Panc1 (cell line): Measurements from ENCODE around the gene SOX30. TPM values are rescaled to one million over a fixed set of nuclear protein-coding genes. Genes with fewer than 3 reads are reported as not detected.
A peak's percentile ranks its signal among the peaks of the same experiment; 100 is the strongest.

ENCODE experiments used
- ATAC-seq: fragments of 200-7000 bp; cut with Tn5 transposase; 2 replicates; pipeline ENCODE4 v1.9.1; 2020; ENCODE audit warnings: mild to moderate bottlenecking, moderate library complexity
- BruUV-seq: library from RNA; stranded (reverse); fragments of 400-500 nt; replicated peaks from 2 replicates; lab custom pipeline; 2021; lab: Mats Ljungman, UMichigan
- CTCF ChIA-PET: fragments of 300-600 bp; sonication (Branson Sonifier 250); formaldehyde crosslinking; loops from one replicate; lab custom pipeline; 2022; ENCODE audit warnings: antibody characterized with exemption; lab: Charles Lee
- POLR2A ChIA-PET: fragments of 300-600 bp; sonication (Branson Sonifier 250); formaldehyde crosslinking; loops from one replicate; lab custom pipeline; 2022; ENCODE audit warnings: antibody characterized with exemption; lab: Charles Lee
- DNase-seq: peaks from one replicate; pipeline ENCODE4 v3.0.0-alpha.2; 2010; ENCODE audit warnings: low read depth, low spot score
- H3K27ac ChIP-seq: 2 replicates; pipeline ENCODE4 v1.5.1; 2011; ENCODE audit warnings: mild to moderate bottlenecking, low read length, inconsistent platforms
- H3K27me3 ChIP-seq: fragments of 200-500 bp; sonication (Bioruptor generic); 2 replicates; pipeline ENCODE4 v1.6.0; 2014; ENCODE audit warnings: low read length, inconsistent platforms; ENCODE audit not compliant: control insufficient read depth, insufficient read depth
- H3K36me3 ChIP-seq: fragments of 200-500 bp; sonication (Bioruptor generic); 2 replicates; pipeline ENCODE4 v1.5.1; 2014; ENCODE audit warnings: inconsistent platforms, mild to moderate bottlenecking, low read length, moderate library complexity; ENCODE audit not compliant: control insufficient read depth, insufficient read depth
- H3K4me1 ChIP-seq: 2 replicates; pipeline ENCODE4 v1.5.1; 2011; ENCODE audit warnings: inconsistent platforms, mild to moderate bottlenecking, low read length, moderate library complexity; ENCODE audit not compliant: control insufficient read depth, insufficient read depth
- H3K4me3 ChIP-seq, 2 experiments: 2 replicates each; pipeline ENCODE4 v1.5.1; 2011 to 2012; ENCODE audit warnings: low read depth in 2 of 2, low read length in 2 of 2, mild to moderate bottlenecking in 2 of 2, inconsistent platforms in 1 of 2, moderate library complexity in 1 of 2
- H3K9me3 ChIP-seq: fragments of 200-500 bp; sonication (Bioruptor generic); 2 replicates; pipeline ENCODE4 v1.5.1; 2014; ENCODE audit warnings: low read depth, mild to moderate bottlenecking, inconsistent platforms, low read length, moderate library complexity; ENCODE audit not compliant: control insufficient read depth, insufficient read depth
- CTCF ChIP-seq: fragments of 450-650 bp; IDR thresholded peaks from 2 replicates; pipeline ENCODE4 v1.5.1; 2017; ENCODE audit warnings: mild to moderate bottlenecking
- POLR2AphosphoS5 ChIP-seq: IDR thresholded peaks from 2 replicates; pipeline ENCODE4 v1.6.1; 2012; ENCODE audit warnings: mild to moderate bottlenecking, low read depth, low read length, moderate library complexity
- REST ChIP-seq, 2 experiments: IDR thresholded peaks; 2 replicates each; pipeline ENCODE4 v1.6.1; 2011 to 2012; ENCODE audit warnings: low read depth in 2 of 2, control low read depth in 1 of 2, low read length in 1 of 2, mild to moderate bottlenecking in 1 of 2, moderate library complexity in 1 of 2; ENCODE audit not compliant: insufficient read depth in 1 of 2
- SIN3A ChIP-seq: IDR thresholded peaks from 2 replicates; pipeline ENCODE4 v1.6.1; 2012; ENCODE audit warnings: low read depth, mild to moderate bottlenecking, low read length, moderate library complexity, borderline replicate concordance; ENCODE audit not compliant: insufficient read depth
- TCF7L2 ChIP-seq: IDR thresholded peaks from 2 replicates; pipeline ENCODE4 v1.6.1; 2011; ENCODE audit warnings: mild to moderate bottlenecking, low read depth, low read length, inconsistent platforms
- in situ Hi-C: cut with HindIII; loops from 2 replicates; pipeline ENCODE4 v1.10.0; 2016; ENCODE audit warnings: low sequenced_read_pairs, low pct_unique_long_range_greater_than_20kb
- intact Hi-C: fragments of 100-400 bp; cut with micrococcal nuclease; formaldehyde crosslinking; loops from one replicate; pipeline ENCODE4 v1.10.0; 2022; ENCODE audit not compliant: unreplicated experiment
- total RNA-seq: library from RNA; stranded (reverse); gene quantifications from one replicate; pipeline ENCODE4 v1.2.1, GENCODE V29; 2021; ENCODE audit not compliant: unreplicated experiment

Gene SOX30
- total RNA-seq, 1 experiment from 2014 or later: not detected

- no peaks in the 10 kb centered on the region for H3K4me1 ChIP-seq
- TF ChIP-seq CTCF (no peak), REST (IDR thresholded peaks at IDR 0.05; ENCODE audit: insufficient read depth in 1 of 2, low read depth in 2 of 2, low read length in 1 of 2) (no peak), SIN3A (no peak), TCF7L2 (no peak), POLR2AphosphoS5 (no peak)
- ChIA-PET CTCF (no interaction called here), POLR2A (no interaction called here)
- no peaks in the 10 kb centered on the region for H3K36me3 ChIP-seq
- in situ Hi-C loops (no loop called here), intact Hi-C loops (no loop called here)
- no peak overlapping the region for H3K27ac ChIP-seq
- no peaks in the 10 kb centered on the region for H3K9me3 ChIP-seq
- DNase-seq: no peak
- no peaks in the 10 kb centered on the region for H3K27me3 ChIP-seq
- H3K4me3 ChIP-seq: no peak overlapping the region
- no peak for ATAC-seq
- no TSS peak for BruUV-seq
Observed at GRCh38 chr5:157606046-157606445, 46.2 kb downstream of the SOX30 start.

GRCh38 chr5:157603333-157604190, 48.7 kb downstream of the SOX30 start:
- ATAC-seq: peak; percentile 85
- TF ChIP-seq TCF7L2 (0 out of 2 replicates have a peak, but pooled peaks have one; percentile 24), CTCF (no peak)

More at GRCh38 chr5:157603333-157604190, 48.7 kb downstream of the SOX30 start:
- Histone ChIP-seq H3K4me3 (0 out of 4 replicates have a peak overlapping the region, but pooled peaks of 1 of the 2 experiments have one; percentile 2), H3K27ac (no peak overlapping the region), H3K27me3 (no peaks in the 10 kb centered on the region), H3K4me1 (no peaks in the 10 kb centered on the region), H3K36me3 (no peaks in the 10 kb centered on the region), H3K9me3 (no peaks in the 10 kb centered on the region)
- CTCF ChIA-PET: no interaction called here
- no TSS peak for BruUV-seq
- in situ Hi-C loops: no loop called here
- intact Hi-C loops: no loop called here
- peak; percentile 61 for DNase-seq
- POLR2A ChIA-PET: no interaction called here
